Body of pancreas (tissue), 4 donors: Measurements from ENCODE around the gene PALM.

Experiments used
- CTCF ChIP-seq, 7 experiments: fragments of 450-650 bp in 4 of 7; fragments of 200-600 bp in 3 of 7; sonication (generic) in 3 of 7; IDR thresholded peaks; one replicate each; pipeline ENCODE4 v1.5.1; 2016 to 2019; ENCODE audit warnings: antibody characterized with exemption in 7 of 7
- POLR2A ChIP-seq, 3 donors: fragments of 450-650 bp; IDR thresholded peaks; one replicate each; pipeline ENCODE4 v1.6.1; 2016; ENCODE audit warnings: antibody characterized with exemption in 3 of 3, mild to moderate bottlenecking in 2 of 3

DNA sequence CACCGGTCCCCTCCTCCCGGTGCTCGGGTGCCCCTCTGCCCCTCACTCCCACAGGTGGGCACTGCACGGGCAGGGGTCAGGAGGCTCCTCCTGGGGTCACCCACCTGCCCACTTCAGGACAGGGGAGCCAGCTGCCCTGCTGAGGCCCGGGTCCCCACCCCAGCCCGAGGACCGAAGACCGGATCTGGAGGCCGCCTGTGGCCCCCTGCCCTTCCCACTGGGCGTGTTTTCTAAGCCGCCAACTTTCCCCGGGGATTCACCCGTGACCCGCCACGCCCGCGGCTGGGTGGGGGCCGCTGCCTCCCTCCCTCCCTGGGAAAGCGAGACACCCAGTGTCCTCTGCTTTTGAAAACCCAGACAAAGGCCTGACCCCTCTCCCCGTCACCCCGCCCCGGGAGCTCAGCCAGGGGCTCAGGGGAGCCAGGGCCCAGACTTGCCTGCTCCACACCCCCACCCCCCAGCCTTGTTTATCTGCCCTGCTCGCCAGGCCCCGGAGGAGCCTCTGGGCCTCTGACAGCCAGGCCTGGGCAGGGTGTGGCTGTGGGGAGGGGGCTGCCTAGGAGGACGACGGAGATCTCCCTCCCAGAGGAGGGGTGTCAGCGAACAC lies 1.3 kb downstream of the PALM start:
- TF ChIP-seq CTCF (IDR thresholded peaks at IDR 0.05) = no peak
- TF ChIP-seq POLR2A (IDR thresholded peaks at IDR 0.05) = no peak
